OCI-LY3 (cell line): Measurements from ENCODE around the gene S1PR4.

Source experiments
- CTCF ChIP-seq: fragments of 200-600, 300-600 bp; sonication (generic); IDR thresholded peaks from 2 replicates; pipeline ENCODE4 v1.5.1; 2014; ENCODE audit warnings: antibody characterized with exemption, low read length, low read depth
- EZH2phosphoT487 ChIP-seq: fragments of 200-600 bp; shearing (Covaris generic); IDR thresholded peaks from 2 replicates; pipeline ENCODE4 v1.6.1; 2018; ENCODE audit warnings: antibody characterized with exemption, mixed run types, low read depth

DNA sequence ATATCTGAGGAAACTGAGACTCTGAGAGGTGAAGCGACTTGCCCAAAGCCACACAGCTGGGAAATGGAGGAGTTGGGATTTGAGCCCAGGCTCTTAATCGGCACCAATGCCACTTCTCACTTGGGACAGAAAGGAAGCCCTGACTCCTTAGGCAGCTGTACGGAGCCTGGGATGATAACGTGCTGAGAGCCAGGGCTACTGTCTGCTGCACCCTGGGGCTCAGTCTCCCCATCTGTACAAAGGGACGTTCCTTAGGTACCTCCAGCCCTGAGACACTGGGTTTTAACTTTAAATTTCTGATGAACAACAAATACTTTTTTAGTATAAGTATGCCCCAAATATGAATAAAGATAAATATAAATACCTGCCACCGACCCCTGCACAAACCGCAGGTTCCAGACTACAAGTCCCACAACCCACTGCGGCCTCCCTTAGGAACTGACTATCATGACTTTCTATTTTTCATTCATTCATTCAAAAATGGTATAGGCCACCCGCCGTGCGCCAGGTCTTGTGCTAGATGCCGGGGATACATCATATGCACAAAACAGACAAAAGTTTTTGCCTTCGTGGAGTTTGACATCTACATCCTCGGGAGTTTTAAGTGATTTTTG is 6.4 kb downstream of the S1PR4 start:
- TF ChIP-seq CTCF (no peak), EZH2phosphoT487 (no peak)
